ENCODE data around the gene C11orf54.

Gene C11orf54

GRCh38 chr11:93700830-93701229, 40.6 kb upstream of the C11orf54 start:
- Histone ChIP-seq H3K79me1 (ENCODE audit: low read length) (no peaks in the 10 kb centered on the region), H3K27ac (ENCODE audit: low read depth, low read length) (no peak overlapping the region), H3K4me2 (ENCODE audit: low read length) (no peak overlapping the region), H2BK12ac (ENCODE audit: low read length) (no peak overlapping the region), H3K18ac (ENCODE audit: low read length) (no peak overlapping the region), H3K4me1 (ENCODE audit: control insufficient read depth in 1 of 2, insufficient read depth in 2 of 2, low read length in 2 of 2) (no peaks in the 10 kb centered on the region), H3K4ac (ENCODE audit: low read depth, low read length) (no peak overlapping the region), H3K14ac (ENCODE audit: low read length) (no peak overlapping the region), H2BK120ac (ENCODE audit: insufficient read depth, low read length, poor library complexity) (no peak overlapping the region), H3K4me3 (ENCODE audit: low read depth, low read length) (no peak overlapping the region), H3K79me2 (ENCODE audit: control insufficient read depth, insufficient read depth, low read length, poor library complexity) (no peaks in the 10 kb centered on the region), H3K9ac (ENCODE audit: low read length) (no peak overlapping the region), H3K9me3 (ENCODE audit: insufficient read depth, low read depth, low read length) (no peaks in the 10 kb centered on the region), H4K91ac (ENCODE audit: low read depth, low read length) (no peak overlapping the region), H2AK5ac (ENCODE audit: low read length) (no peak overlapping the region), H4K8ac (ENCODE audit: low read depth, low read length) (no peak overlapping the region), H3K23ac (ENCODE audit: low read length) (no peak overlapping the region), H2AFZ (ENCODE audit: insufficient read depth, low read length, poor library complexity) (no peak overlapping the region), H4K12ac (ENCODE audit: low read depth, low read length) (no peak overlapping the region), H3K36me3 (ENCODE audit: control insufficient read depth in 1 of 2, insufficient read depth in 2 of 2, low read length in 2 of 2) (peaks cover 17 to 27% of the 10 kb centered on the region in 2 experiments), H2BK5ac (ENCODE audit: low read depth, low read length, poor library complexity) (no peak overlapping the region), H3K27me3 (ENCODE audit: insufficient read depth, low read length) (no peaks in the 10 kb centered on the region)
- WGBS (ENCODE audit: extremely low coverage, insufficient coverage, insufficient read length) = no CpG with 5 or more reads among the region's 3 CpGs
- DNase-seq = no peak

GRCh38 chr11:93704237-93704636, 37.2 kb upstream of the C11orf54 start:
- Histone ChIP-seq H2BK5ac (ENCODE audit: low read depth, low read length, poor library complexity) (no peak overlapping the region), H4K8ac (ENCODE audit: low read depth, low read length) (no peak overlapping the region), H3K79me2 (ENCODE audit: control insufficient read depth, insufficient read depth, low read length, poor library complexity) (no peaks in the 10 kb centered on the region), H3K36me3 (ENCODE audit: control insufficient read depth in 1 of 2, insufficient read depth in 2 of 2, low read length in 2 of 2) (peaks cover 18 to 20% of the 10 kb centered on the region in 2 experiments), H4K91ac (ENCODE audit: low read depth, low read length) (no peak overlapping the region), H2AFZ (ENCODE audit: insufficient read depth, low read length, poor library complexity) (no peak overlapping the region), H3K79me1 (ENCODE audit: low read length) (no peaks in the 10 kb centered on the region), H3K9me3 (ENCODE audit: insufficient read depth, low read depth, low read length) (no peaks in the 10 kb centered on the region), H3K27me3 (ENCODE audit: insufficient read depth, low read length) (no peaks in the 10 kb centered on the region), H3K4ac (ENCODE audit: low read depth, low read length) (no peak overlapping the region), H3K27ac (ENCODE audit: low read depth, low read length) (no peak overlapping the region), H4K12ac (ENCODE audit: low read depth, low read length) (no peak overlapping the region), H3K4me1 (ENCODE audit: control insufficient read depth in 1 of 2, insufficient read depth in 2 of 2, low read length in 2 of 2) (no peaks in the 10 kb centered on the region), H3K23ac (ENCODE audit: low read length) (no peak overlapping the region), H3K9ac (ENCODE audit: low read length) (no peak overlapping the region), H3K14ac (ENCODE audit: low read length) (no peak overlapping the region), H3K4me2 (ENCODE audit: low read length) (no peak overlapping the region), H3K4me3 (ENCODE audit: low read depth, low read length) (no peak overlapping the region), H2AK5ac (ENCODE audit: low read length) (no peak overlapping the region), H2BK12ac (ENCODE audit: low read length) (no peak overlapping the region), H2BK120ac (ENCODE audit: insufficient read depth, low read length, poor library complexity) (no peak overlapping the region), H3K18ac (ENCODE audit: low read length) (no peak overlapping the region)
- WGBS (ENCODE audit: extremely low coverage, insufficient coverage, insufficient read length) = no CpG with 5 or more reads among the region's 2 CpGs
- peak; percentile 25 to 35 for DNase-seq

DNA sequence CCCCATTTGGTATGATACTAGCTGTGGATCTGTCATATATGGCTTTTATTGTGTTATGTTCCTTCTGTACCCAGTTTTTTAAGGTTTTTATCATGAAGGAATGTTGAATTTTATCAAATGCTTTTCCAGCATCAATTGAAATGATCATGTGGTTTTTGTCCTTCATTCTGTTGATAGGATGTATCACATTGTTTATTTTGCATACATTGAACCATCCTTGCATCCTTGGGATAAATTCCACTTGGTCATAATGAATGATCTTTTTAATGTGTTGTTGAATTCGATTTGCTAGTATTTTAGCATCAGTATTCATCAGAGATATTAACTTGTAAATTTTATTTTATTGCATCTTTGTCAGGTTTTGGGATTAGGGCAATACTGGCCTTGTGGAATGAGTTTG, 31.2 kb upstream of the C11orf54 start:
- no peak overlapping the region for H3K4me2 ChIP-seq (ENCODE audit: low read length)
- WGBS (ENCODE audit: extremely low coverage, insufficient coverage, insufficient read length) = no CpG with 5 or more reads among the region's 1 CpG
- no peak overlapping the region for H4K91ac ChIP-seq (ENCODE audit: low read depth, low read length)
- no peaks in the 10 kb centered on the region for H3K27me3 ChIP-seq (ENCODE audit: insufficient read depth, low read length)
- H3K9me3 ChIP-seq (ENCODE audit: insufficient read depth, low read depth, low read length) = no peaks in the 10 kb centered on the region
- no peak overlapping the region for H2BK5ac ChIP-seq (ENCODE audit: low read depth, low read length, poor library complexity)
- H3K14ac ChIP-seq (ENCODE audit: low read length) = no peak overlapping the region
- H3K79me1 ChIP-seq (ENCODE audit: low read length) = no peaks in the 10 kb centered on the region
- H4K8ac ChIP-seq (ENCODE audit: low read depth, low read length) = no peak overlapping the region
- no peak overlapping the region for H2AK5ac ChIP-seq (ENCODE audit: low read length)
- H2AFZ ChIP-seq (ENCODE audit: insufficient read depth, low read length, poor library complexity) = no peak overlapping the region
- H2BK12ac ChIP-seq (ENCODE audit: low read length) = no peak overlapping the region
- H4K12ac ChIP-seq (ENCODE audit: low read depth, low read length) = no peak overlapping the region
- H2BK120ac ChIP-seq (ENCODE audit: insufficient read depth, low read length, poor library complexity) = no peak overlapping the region
- no peak overlapping the region for H3K4ac ChIP-seq (ENCODE audit: low read depth, low read length)
- DNase-seq = no peak
- H3K23ac ChIP-seq (ENCODE audit: low read length) = no peak overlapping the region
- H3K4me1 ChIP-seq (ENCODE audit: control insufficient read depth in 1 of 2, insufficient read depth in 2 of 2, low read length in 2 of 2) = peaks cover 0 to 2% of the 10 kb centered on the region in 2 experiments
- H3K36me3 ChIP-seq (ENCODE audit: control insufficient read depth in 1 of 2, insufficient read depth in 2 of 2, low read length in 2 of 2) = peaks cover 9 to 11% of the 10 kb centered on the region in 2 experiments
- H3K27ac ChIP-seq (ENCODE audit: low read depth, low read length) = no peak overlapping the region
- H3K18ac ChIP-seq (ENCODE audit: low read length) = no peak overlapping the region
- no peaks in the 10 kb centered on the region for H3K79me2 ChIP-seq (ENCODE audit: control insufficient read depth, insufficient read depth, low read length, poor library complexity)
- no peak overlapping the region for H3K9ac ChIP-seq (ENCODE audit: low read length)
- no peak overlapping the region for H3K4me3 ChIP-seq (ENCODE audit: low read depth, low read length)

DNA sequence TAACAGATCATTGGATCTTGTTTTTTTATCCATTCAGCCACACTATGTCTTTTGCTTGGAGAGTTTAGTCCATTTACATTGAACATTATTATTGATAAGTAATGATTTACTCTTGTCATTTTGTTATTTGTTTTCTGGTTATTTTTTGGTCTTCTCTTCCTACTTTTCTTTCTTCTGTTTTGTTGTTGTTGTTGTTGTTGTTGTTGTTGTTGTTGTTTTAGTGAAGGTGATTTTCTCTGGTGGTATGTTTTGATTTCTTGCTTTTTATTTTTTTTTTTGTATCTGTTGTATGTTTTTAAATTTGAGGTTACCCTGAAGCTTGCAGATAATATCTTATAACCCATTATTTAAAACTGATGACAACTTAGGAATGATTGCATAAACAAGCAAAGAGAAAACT, 28.8 kb upstream of the C11orf54 start:
- peaks cover 0 to 2% of the 10 kb centered on the region in 2 experiments for H3K4me1 ChIP-seq (ENCODE audit: control insufficient read depth in 1 of 2, insufficient read depth in 2 of 2, low read length in 2 of 2)
- no peaks in the 10 kb centered on the region for H3K27me3 ChIP-seq (ENCODE audit: insufficient read depth, low read length)
- no peak overlapping the region for H3K9ac ChIP-seq (ENCODE audit: low read length)
- H2BK120ac ChIP-seq (ENCODE audit: insufficient read depth, low read length, poor library complexity) = no peak overlapping the region
- no peak overlapping the region for H4K91ac ChIP-seq (ENCODE audit: low read depth, low read length)
- H3K79me2 ChIP-seq (ENCODE audit: control insufficient read depth, insufficient read depth, low read length, poor library complexity) = no peaks in the 10 kb centered on the region
- H3K14ac ChIP-seq (ENCODE audit: low read length) = no peak overlapping the region
- H3K23ac ChIP-seq (ENCODE audit: low read length) = no peak overlapping the region
- no peak overlapping the region for H4K8ac ChIP-seq (ENCODE audit: low read depth, low read length)
- H3K9me3 ChIP-seq (ENCODE audit: insufficient read depth, low read depth, low read length) = no peaks in the 10 kb centered on the region
- no peak overlapping the region for H2BK5ac ChIP-seq (ENCODE audit: low read depth, low read length, poor library complexity)
- no peak overlapping the region for H3K27ac ChIP-seq (ENCODE audit: low read depth, low read length)
- H3K4ac ChIP-seq (ENCODE audit: low read depth, low read length) = no peak overlapping the region
- DNase-seq = no peak
- no peak overlapping the region for H2AFZ ChIP-seq (ENCODE audit: insufficient read depth, low read length, poor library complexity)
- no peak overlapping the region for H3K4me2 ChIP-seq (ENCODE audit: low read length)
- H3K79me1 ChIP-seq (ENCODE audit: low read length) = no peaks in the 10 kb centered on the region
- peaks cover 9 to 17% of the 10 kb centered on the region in 2 experiments for H3K36me3 ChIP-seq (ENCODE audit: control insufficient read depth in 1 of 2, insufficient read depth in 2 of 2, low read length in 2 of 2)
- no peak overlapping the region for H2BK12ac ChIP-seq (ENCODE audit: low read length)
- no peak overlapping the region for H3K18ac ChIP-seq (ENCODE audit: low read length)
- H3K4me3 ChIP-seq (ENCODE audit: low read depth, low read length) = no peak overlapping the region
- no peak overlapping the region for H2AK5ac ChIP-seq (ENCODE audit: low read length)
- no peak overlapping the region for H4K12ac ChIP-seq (ENCODE audit: low read depth, low read length)
